Measurements from ENCODE around the gene OR4M1. TPM values are rescaled to one million over a fixed set of nuclear protein-coding genes. Genes with fewer than 3 reads are reported as not detected.
"Not testable (repeated sequence)": the region's sequence is repeated elsewhere in the genome, so short reads cannot be mapped to it uniquely, and the experiment has no call there.

OR4M1 gene
- total RNA-seq, 1 donor from 2014 or later = not detected

GRCh38 chr14:19800282-19801117 lies 27.2 kb downstream of the OR4M1 start:
- intact Hi-C loops (cut with DNase I) = no loop called here
- no peaks in the 10 kb centered on the region for H3K36me3 ChIP-seq
- no peak for TF ChIP-seq CTCF (IDR thresholded peaks at IDR 0.05)
- ATAC-seq = peak; percentile 44
- H3K4me3 ChIP-seq = no peak overlapping the region
- no peak overlapping the region for H3K27ac ChIP-seq
- H3K9me3 ChIP-seq = peaks cover 5% of the 10 kb centered on the region
- peak; percentile 64 for DNase-seq
- no peaks in the 10 kb centered on the region for H3K27me3 ChIP-seq
- H3K4me1 ChIP-seq = no peaks in the 10 kb centered on the region

GRCh38 chr14:19801118-19801464 lies 27.8 kb downstream of the OR4M1 start:
- no peaks in the 10 kb centered on the region for H3K36me3 ChIP-seq
- intact Hi-C loops (cut with DNase I) = no loop called here
- peaks cover 5% of the 10 kb centered on the region for H3K9me3 ChIP-seq
- TF ChIP-seq CTCF (IDR thresholded peaks at IDR 0.05) = no peak
- DNase-seq = peak; percentile 57
- H3K4me3 ChIP-seq = no peak overlapping the region
- no peaks in the 10 kb centered on the region for H3K4me1 ChIP-seq
- no peak overlapping the region for H3K27ac ChIP-seq
- ATAC-seq = peak; percentile 45
- no peaks in the 10 kb centered on the region for H3K27me3 ChIP-seq

- H3K36me3 ChIP-seq; H3K4me3 ChIP-seq; H3K27ac ChIP-seq; DNase-seq; H3K27me3 ChIP-seq; intact Hi-C loops (cut with DNase I); ATAC-seq; H3K9me3 ChIP-seq; H3K4me1 ChIP-seq: not testable (repeated sequence)
These were observed 30.2 kb downstream of the OR4M1 start, which contains the start of gene OR4N2 for GRCh38 chr14:19803470-19803869. TSS of gene OR4N2 (plus strand) at chr14:19803770. CDS start at chr14:19827449, 23,679 bp downstream.

- ATAC-seq; intact Hi-C loops (cut with DNase I); H3K4me1 ChIP-seq; H3K36me3 ChIP-seq; H3K9me3 ChIP-seq; DNase-seq; H3K27ac ChIP-seq; H3K27me3 ChIP-seq; H3K4me3 ChIP-seq: not testable (repeated sequence)
These were observed 40.0 kb downstream of the OR4M1 start for GRCh38 chr14:19813171-19813920.

GRCh38 chr14:19819879-19820278 lies 46.6 kb downstream of the OR4M1 start:
- intact Hi-C loops (cut with DNase I); H3K4me3 ChIP-seq; H3K36me3 ChIP-seq; DNase-seq; H3K9me3 ChIP-seq; ATAC-seq; H3K4me1 ChIP-seq; H3K27ac ChIP-seq; H3K27me3 ChIP-seq: not testable (repeated sequence)

GRCh38 chr14:19821016-19821415 lies 47.7 kb downstream of the OR4M1 start:
- H3K27ac ChIP-seq; H3K4me1 ChIP-seq; H3K4me3 ChIP-seq; H3K9me3 ChIP-seq; H3K36me3 ChIP-seq; DNase-seq; H3K27me3 ChIP-seq; ATAC-seq; intact Hi-C loops (cut with DNase I): not testable (repeated sequence)

- TF ChIP-seq CTCF (IDR thresholded peaks at IDR 0.05) = no peak
- Histone ChIP-seq H3K36me3 (no peaks in the 10 kb centered on the region), H3K27ac (no peak overlapping the region), H3K4me3 (no peak overlapping the region), H3K9me3 (no peaks in the 10 kb centered on the region), H3K27me3 (no peaks in the 10 kb centered on the region), H3K4me1 (no peaks in the 10 kb centered on the region)
- intact Hi-C loops (cut with DNase I) = no loop called here
- ATAC-seq = no peak
- DNase-seq = no peak
These were observed 49.9 kb downstream of the OR4M1 start for GRCh38 chr14:19823178-19823577.

All from upper lobe of right lung (tissue), 1 donor.